K562 treated with DMSO at 1 percent for 48 hours (cell line): ENCODE results near the gene PATE1. TPM values are rescaled to one million over a fixed set of nuclear protein-coding genes. Genes with fewer than 3 reads are reported as not detected.

Experiments used
- total RNA-seq: library from RNA; unstranded; fragments of 300-600 nt; gene quantifications from 2 replicates; pipeline ENCODE4 v1.2.3, GENCODE V29; 2022; ENCODE audit warnings: low replicate concordance; ENCODE audit errors: extremely low read depth

PATE1 gene, protein sequence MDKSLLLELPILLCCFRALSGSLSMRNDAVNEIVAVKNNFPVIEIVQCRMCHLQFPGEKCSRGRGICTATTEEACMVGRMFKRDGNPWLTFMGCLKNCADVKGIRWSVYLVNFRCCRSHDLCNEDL
- not detected in 2 replicates for total RNA-seq

DNA sequence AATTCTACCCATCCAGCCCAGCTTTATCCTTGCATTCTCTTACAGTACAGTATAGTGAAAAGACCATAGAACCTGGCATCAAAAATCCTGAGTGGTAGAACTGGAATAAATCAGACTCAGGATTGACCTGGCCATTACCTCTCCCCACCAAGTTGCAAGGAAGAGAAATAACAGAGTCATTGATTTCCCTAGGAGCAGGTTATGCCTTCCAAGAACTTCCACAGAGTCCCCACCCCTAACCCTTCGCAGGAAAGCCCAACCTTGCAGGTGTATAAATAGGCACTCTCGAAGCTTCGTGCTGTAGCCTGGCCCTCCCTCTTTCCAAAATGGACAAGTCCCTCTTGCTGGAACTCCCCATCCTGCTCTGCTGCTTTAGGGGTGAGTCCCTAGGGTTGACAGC lies at the start of gene PATE1:
Gene PATE1, plus strand, starts transcription at position 301 of the 400 bp plus-strand sequence. Its CDS starts 26 bp downstream, at position 327.

DNA sequence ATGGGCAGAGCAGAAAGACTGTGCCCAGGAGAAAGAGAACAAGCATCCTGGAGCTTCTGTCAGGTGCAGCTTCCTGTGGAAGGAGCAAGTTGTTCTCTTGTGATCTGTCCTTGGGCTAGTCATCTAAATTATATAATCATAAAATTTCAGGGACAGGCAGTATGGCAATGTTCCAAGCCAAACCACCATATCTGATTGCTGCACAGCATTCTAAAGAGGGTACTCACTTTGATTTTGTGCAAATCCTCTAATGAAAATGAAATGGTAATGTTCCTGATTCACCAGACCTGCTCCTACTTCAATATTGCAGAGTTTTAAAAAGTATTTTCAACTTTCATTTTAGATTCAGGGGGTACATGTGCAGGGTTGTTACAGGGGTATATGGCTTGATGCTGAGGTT lies 32.6 kb downstream of the PATE1 start, which contains the start of gene PATE2:
Gene PATE2, minus strand, starts transcription at position 101 of the 400 bp plus-strand sequence. Its CDS starts 55 bp downstream, at position 46.

DNA sequence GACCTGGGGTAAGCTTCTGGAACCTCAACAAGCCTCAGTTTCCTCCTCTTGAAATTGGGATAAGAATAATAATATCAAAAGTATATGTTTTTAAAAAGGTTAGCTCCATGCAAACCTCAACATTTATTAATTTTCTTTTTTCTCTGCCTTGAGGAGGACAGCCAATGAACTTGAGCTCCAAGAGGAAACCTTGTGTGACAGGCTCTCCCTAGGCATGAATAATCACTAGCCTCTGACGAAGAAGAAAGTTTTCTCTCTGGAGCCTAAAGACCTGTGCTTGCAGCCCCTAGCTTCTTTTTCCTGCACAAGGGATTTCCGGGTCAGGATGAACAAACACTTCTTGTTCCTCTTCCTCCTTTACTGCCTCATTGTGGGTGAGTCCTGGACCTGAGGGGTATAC lies 41.7 kb downstream of the PATE1 start, which contains the start of gene PATE3:
Gene PATE3, plus strand, starts transcription at position 301 of the 400 bp plus-strand sequence. Its CDS starts 25 bp downstream, at position 326.

Other genes starting within 250 kb of the PATE1 start
- not detected in 2 replicates for gene EI24, start 176.8 kb upstream of the PATE1 start, total RNA-seq
- gene STT3A, start 153.4 kb upstream of the PATE1 start, total RNA-seq, result 639 TPM in 1 of 2 replicates, not detected in the other
- gene CHEK1, start 121.1 kb upstream of the PATE1 start, total RNA-seq, result not detected in 2 replicates
- not detected in 2 replicates for gene ACRV1, start 65.4 kb upstream of the PATE1 start, total RNA-seq
- gene PATE2, start 32.5 kb downstream of the PATE1 start, total RNA-seq, result not detected in 2 replicates
- gene PATE3, start 41.8 kb downstream of the PATE1 start, total RNA-seq, result not detected in 2 replicates
- not detected in 2 replicates for gene PATE4, start 87.0 kb downstream of the PATE1 start, total RNA-seq
- gene HYLS1, start 141.4 kb downstream of the PATE1 start, total RNA-seq, result not detected in 2 replicates
- not detected in 2 replicates for gene PUS3, start 156.9 kb downstream of the PATE1 start, total RNA-seq
- gene DDX25, start 158.2 kb downstream of the PATE1 start, total RNA-seq, result not detected in 2 replicates
- gene VSIG10L2, start 199.8 kb downstream of the PATE1 start, total RNA-seq, result not detected in 2 replicates